ENCODE measurements around the gene LYRM9.
"Not testable (repeated sequence)": the region's sequence is repeated elsewhere in the genome, so short reads cannot be mapped to it uniquely, and the experiment has no call there.

Gene LYRM9

GRCh38 chr17:27905447-27906225, 12.5 kb upstream of the LYRM9 start:
- DNase-seq, result no peak

DNA sequence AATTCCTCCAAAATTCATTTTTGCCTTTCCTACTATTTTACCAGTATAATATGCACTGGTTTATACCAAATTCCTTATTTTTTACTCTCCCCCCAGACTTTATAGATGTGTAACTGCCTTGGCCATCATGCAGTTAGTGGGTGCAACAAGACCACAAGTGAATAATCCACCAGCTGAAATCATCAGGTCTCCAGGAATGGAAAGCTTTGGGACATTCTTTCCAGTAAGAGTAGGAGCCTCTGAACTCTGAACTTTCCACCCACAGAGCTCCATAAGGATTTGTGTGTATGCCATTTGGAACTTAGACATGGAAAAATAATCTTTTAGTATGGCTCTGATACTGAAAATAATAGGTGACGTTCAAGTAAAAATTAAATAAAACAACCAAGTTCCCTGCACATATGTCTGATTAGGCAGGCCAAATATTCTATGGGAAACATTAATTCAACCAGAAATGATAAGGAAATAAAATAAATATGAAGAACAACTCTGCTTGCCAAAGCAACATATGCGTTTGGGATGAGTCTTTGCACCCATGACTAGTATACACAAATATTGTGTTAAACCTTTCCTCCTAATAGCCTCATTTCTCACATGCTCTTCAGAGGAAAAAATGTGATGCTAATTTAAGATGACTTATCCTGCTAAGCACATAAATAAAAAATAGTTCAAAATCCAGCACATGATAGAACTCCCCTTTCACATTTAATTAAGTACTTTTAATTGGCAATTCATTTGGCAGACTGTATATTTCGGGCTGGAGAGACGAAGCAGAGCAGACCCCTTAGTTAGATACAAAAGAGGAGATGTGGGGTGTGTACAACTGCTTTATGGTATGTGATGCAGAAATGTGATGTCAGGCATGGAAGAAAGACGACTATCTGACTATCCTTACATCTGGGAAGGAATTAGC, 11.6 kb upstream of the LYRM9 start:
- no peak for DNase-seq

DNA sequence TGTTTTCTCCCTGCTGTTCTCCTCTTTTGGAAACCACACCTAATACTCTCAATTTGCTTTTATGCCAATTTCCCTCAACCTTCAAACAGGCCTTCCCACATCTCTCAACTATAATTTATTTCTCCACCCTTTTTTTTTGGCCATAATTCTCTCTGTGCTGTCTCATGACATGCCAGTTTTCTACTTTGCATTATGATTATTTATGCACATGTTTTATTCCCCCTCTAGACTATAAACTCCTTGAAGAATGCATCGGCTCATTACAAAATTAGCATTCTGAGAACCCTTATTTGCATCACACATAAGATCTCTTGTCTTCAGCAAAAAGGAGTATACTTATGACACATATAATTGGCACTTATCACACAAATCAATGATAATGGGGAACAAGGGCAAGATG, 10.9 kb upstream of the LYRM9 start:
- no peak for DNase-seq

- no peak for DNase-seq
These were observed 6.4 kb upstream of the LYRM9 start for GRCh38 chr17:27899525-27899924.

DNA sequence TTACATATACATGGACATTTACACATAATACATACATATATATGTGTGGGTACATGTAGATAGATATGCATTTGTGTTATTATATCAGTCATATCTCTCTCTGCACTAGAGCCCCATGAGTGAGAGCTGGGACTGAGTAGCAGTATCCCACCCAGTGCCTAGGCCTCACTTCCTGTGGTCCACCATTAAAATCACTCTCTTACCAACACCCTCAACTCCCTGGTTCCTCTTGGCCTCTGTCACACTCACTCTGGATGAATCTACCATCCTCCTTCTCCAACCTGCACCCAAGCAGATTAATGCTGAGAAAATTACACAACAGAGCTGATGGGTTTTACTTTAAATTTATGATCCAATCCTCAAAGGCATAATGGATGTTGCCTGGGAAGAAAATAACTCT, 4.9 kb upstream of the LYRM9 start:
- DNase-seq, result no peak

GRCh38 chr17:27896701-27897100, 3.5 kb upstream of the LYRM9 start:
- no peak for DNase-seq

- no peak for DNase-seq
These were observed 2.9 kb upstream of the LYRM9 start for GRCh38 chr17:27895940-27896535.

DNA sequence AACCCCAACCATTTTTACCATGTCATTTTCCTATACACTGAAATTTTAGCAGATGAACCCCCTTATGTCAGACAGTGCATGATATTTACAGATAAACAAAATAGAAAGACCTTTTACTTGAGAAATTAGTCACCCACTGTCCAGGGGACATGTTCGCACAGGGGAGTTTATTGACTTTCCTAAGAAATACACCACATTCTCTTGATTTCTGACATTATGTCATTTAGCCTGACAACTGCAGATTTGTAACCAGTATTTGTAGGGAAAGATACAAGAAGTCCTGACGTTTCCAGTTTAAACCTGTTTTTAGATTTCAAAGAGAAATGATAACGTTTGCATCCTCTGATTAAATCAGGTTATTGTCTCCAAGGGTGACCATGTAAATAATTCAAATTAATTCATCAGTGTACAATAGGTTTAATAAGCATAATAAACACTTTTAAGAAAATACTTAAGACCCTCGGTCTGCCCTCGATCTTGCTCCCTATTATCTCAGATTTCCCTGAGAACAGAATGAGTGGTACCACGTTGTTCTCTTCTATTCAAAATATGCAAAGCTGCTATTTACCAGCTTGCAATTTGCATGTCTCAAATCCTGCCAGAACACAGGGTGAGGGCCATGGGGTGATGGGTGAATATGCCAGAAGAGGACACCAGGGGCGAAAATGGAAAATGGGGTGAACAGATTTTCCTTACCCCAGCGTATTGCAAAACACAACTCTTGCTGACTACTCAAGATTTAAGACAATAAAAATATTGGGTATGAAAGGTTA, 2.1 kb upstream of the LYRM9 start:
- DNase-seq, result no peak

DNA sequence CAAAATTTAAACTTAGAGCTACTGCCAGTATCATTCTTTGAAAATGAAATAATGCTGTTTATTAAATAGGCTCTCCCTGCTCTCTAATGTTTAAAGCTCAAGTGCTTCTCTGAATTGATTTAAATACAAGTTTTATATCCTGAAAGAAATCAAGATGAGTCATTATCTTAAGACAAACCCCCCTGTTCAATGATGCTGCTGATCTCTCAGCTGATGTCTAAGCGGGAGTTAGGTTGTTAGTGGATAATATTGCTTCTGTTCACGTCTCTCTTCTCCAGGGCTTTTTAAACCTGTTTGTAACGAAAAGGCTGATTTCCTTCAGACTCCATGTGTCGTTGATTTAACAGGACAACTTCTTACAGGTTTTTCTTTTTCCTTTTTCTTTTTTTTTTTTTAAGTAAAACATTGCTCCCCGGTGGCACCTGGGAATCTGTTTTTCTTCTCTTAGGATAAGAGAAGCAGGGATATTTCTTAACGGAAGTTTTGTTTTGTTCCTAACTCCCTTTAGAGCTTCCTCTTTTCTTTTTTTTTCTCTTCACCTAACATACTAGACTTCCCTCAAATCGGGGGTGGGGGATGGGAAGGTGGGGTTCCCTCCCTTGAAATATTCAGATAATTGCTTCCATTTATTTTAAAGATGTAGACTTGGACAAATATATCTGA, 807 bp upstream of the LYRM9 start:
- no peak for DNase-seq

DNA sequence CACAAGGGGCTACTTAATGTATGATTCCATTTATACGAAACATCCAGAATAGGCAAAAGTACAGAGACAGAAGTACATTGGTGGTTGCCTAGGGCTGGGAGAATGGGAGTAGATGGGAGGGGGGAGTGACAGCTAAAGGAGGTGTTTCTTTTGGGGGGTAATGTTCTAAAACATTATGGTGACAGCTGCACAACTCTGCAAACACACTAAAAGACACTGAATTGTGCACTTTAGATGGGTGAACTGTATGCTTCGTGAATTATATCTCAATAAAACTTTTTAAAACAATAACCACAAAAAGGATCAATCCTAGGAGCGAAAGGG, 661 bp downstream of the LYRM9 start:
- DNase-seq, result no peak

DNA sequence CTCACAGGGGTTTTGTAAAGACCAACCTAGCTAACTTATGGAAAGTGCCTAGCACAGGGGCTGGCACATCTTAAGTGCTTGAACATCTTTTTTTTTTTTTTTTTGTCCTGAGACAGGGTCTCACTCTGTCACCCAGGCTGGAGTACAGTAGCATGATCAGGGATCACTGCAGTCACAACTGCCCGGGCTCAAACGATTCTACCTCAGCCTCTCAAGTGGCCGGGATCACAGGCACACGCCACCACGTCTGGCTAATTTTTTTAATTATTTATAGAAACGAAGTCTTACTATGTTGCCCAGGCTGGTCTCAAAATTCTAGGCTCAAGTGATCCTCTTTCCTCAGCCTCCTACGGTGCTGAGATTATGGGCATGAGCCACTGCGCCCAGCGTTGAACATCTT, 1.3 kb downstream of the LYRM9 start:
- no peak for DNase-seq

GRCh38 chr17:27889711-27890251, 3.4 kb downstream of the LYRM9 start:
- DNase-seq, result no peak

GRCh38 chr17:27888945-27889344, 4.2 kb downstream of the LYRM9 start:
- DNase-seq, result peak; percentile 42

GRCh38 chr17:27888067-27888466, 5.1 kb downstream of the LYRM9 start:
- DNase-seq, result no peak

- DNase-seq, result not testable (repeated sequence)
These were observed 6.7 kb downstream of the LYRM9 start for GRCh38 chr17:27886348-27886906.

- no peak for DNase-seq
These were observed 10.9 kb downstream of the LYRM9 start for GRCh38 chr17:27882162-27882840.

- peak; percentile 46 for DNase-seq
These were observed 13.1 kb downstream of the LYRM9 start for GRCh38 chr17:27879987-27880608.

DNA sequence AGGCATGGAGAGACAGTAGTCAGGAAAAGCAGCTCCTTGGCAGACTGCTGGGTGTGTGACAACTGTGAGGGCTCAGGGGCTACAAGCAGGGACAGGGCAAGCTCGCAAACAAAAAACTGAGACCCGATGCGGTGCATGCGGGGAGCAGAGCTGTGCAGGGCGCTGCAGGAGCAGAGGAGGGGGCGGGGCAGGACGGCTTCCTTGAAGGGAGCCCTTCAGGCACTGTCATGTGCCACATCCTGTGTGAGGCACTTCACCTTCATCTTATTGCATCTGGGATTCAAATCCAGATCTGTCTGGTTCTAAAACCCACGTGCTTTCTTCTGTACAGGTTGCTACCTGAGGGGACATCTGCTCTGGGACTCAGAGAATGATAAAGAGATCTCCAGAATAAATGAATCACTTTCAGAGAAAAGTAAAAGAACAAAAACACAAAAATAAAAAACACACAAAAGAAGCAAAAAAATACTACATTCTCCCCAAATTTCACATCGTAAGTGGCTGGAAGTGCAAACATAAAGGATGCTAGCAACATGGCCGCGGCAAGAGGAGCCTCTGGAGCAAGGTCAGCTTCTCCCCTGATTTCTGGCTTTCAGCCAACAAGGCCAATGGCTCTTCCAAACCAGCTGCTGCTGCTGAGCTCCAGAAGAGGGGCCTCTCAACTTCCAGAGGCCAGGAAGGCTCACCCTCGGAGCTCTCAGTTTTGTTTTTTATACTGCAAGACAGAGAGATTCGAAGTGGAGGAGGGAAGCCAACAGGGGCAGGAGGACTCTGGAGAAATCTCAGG, 14.2 kb downstream of the LYRM9 start:
- DNase-seq, result no peak

- no peak for DNase-seq
These were observed 19.4 kb downstream of the LYRM9 start for GRCh38 chr17:27873746-27874145.

DNA sequence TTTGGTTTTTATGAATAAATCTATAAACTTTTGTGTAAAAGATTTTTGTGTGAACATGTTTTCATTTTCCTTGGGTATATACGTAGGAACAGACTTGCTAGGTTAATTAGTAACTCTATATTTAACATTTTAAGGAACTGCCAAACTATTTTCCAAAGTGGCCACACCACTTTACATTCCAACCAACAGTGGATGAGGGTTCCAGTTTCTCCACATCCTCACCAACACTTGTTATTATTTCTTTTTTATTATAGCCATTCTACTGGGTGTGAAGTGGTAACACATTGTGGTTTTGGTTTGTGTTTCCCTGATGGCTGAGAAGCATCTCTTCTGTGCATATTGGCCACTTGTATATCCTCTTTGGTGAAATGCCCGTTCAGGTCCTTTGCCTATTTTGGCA, 20.0 kb downstream of the LYRM9 start:
- DNase-seq, result no peak
